GM12878 (cell line): ENCODE data around the gene RBMS3. TPM values are rescaled to one million over a fixed set of nuclear protein-coding genes. Genes with fewer than 3 reads are reported as not detected.
A peak's percentile ranks its signal among the peaks of the same experiment; 100 is the strongest.

Source experiments
- ATAC-seq: fragments of 200-7000 bp; cut with Tn5 transposase; 3 replicates; pipeline ENCODE4 v1.9.1; 2020; ENCODE audit warnings: mild to moderate bottlenecking, moderate library complexity
- BruUV-seq: library from RNA; stranded (reverse); fragments of 400-500 nt; replicated peaks from 2 replicates; lab custom pipeline; 2021; lab: Mats Ljungman, UMichigan
- CTCF ChIA-PET: fragments of 300-600 bp; sonication (Branson Sonifier 250); formaldehyde crosslinking; extraction: SDS; loops from one replicate; lab custom pipeline; 2021; ENCODE audit warnings: inconsistent platforms; lab: Yijun Ruan, JAX
- POLR2A ChIA-PET: fragments of 350-600 bp; formaldehyde crosslinking; extraction: SDS; loops from one replicate; lab custom pipeline; 2021; ENCODE audit warnings: inconsistent platforms; lab: Charles Lee
- RAD21 ChIA-PET: fragments of 300-600 bp; sonication (Branson Sonifier 250); formaldehyde crosslinking; loops from one replicate; lab custom pipeline; 2023; ENCODE audit warnings: antibody characterized with exemption; ENCODE audit not compliant: unreplicated experiment; lab: Charles Lee
- SMC1A ChIA-PET: fragments of 300-600 bp; sonication (Branson Sonifier 250); formaldehyde crosslinking; loops from one replicate; lab custom pipeline; 2023; ENCODE audit not compliant: unreplicated experiment, uncharacterized antibody; lab: Charles Lee
- DNase-seq: peaks from one replicate; pipeline ENCODE4 v3.0.0-alpha.2; 2011; ENCODE audit warnings: low read depth, low spot score
- FAIRE-seq: peaks from 3 replicates; lab custom pipeline; 2011; peaks lifted over from hg19 to GRCh38; lab: Jason Lieb, UNC
- H2AFZ ChIP-seq: 2 replicates; pipeline ENCODE4 v1.6.0; 2011; ENCODE audit warnings: low read depth, low read length, control low read depth; ENCODE audit not compliant: control insufficient read depth
- H3K27ac ChIP-seq: 2 replicates; pipeline ENCODE4 v1.5.1; 2011; ENCODE audit warnings: control low read depth; ENCODE audit not compliant: control insufficient read depth, insufficient read depth
- H3K27me3 ChIP-seq, 2 experiments: replicated peaks in 1 of 2; 2 replicates each; pipeline versions ENCODE4 v1.6.0 to v1.6.1; 2011; ENCODE audit warnings: low read length in 1 of 2; ENCODE audit not compliant: control insufficient read depth in 2 of 2, insufficient read depth in 2 of 2
- H3K36me3 ChIP-seq, 2 experiments: 2 replicates each; pipeline ENCODE4 v1.5.1; 2011; ENCODE audit warnings: low read length in 1 of 2; ENCODE audit not compliant: control insufficient read depth in 2 of 2, insufficient read depth in 2 of 2
- H3K4me1 ChIP-seq: 2 replicates; pipeline ENCODE4 v1.6.1; 2011; ENCODE audit warnings: mild to moderate bottlenecking, low read length, moderate library complexity, mixed read lengths; ENCODE audit not compliant: control insufficient read depth, insufficient read depth
- H3K4me2 ChIP-seq: 2 replicates; pipeline ENCODE4 v1.6.0; 2011; ENCODE audit warnings: control low read depth; ENCODE audit not compliant: control insufficient read depth, insufficient read depth
- H3K4me3 ChIP-seq: fragments of 200-600 bp; sonication (generic); 2 replicates; pipeline ENCODE4 v1.5.1; 2016
- H3K79me2 ChIP-seq: 2 replicates; pipeline ENCODE4 v1.6.0; 2011; ENCODE audit warnings: low read length; ENCODE audit not compliant: control insufficient read depth, insufficient read depth
- H3K9ac ChIP-seq: 2 replicates; pipeline ENCODE4 v1.8.0; 2011; ENCODE audit warnings: low read length, control low read depth, mixed read lengths; ENCODE audit not compliant: control insufficient read depth, insufficient read depth
- H3K9me3 ChIP-seq: replicated peaks from 3 replicates; pipeline ENCODE4 v1.5.1; 2011; ENCODE audit warnings: mild to moderate bottlenecking, low read length; ENCODE audit not compliant: control insufficient read depth, insufficient read depth
- H4K20me1 ChIP-seq: 2 replicates; pipeline ENCODE4 v1.6.0; 2011; ENCODE audit not compliant: control insufficient read depth, insufficient read depth
- EGR1 ChIP-seq, 2 experiments: IDR thresholded peaks; 1 replicate in 1 of 2; 2 replicates in 1 of 2; pipeline ENCODE4 v1.6.1; 2011 to 2012; ENCODE audit warnings: low read depth in 2 of 2, low read length in 2 of 2, borderline replicate concordance in 1 of 2, mild to moderate bottlenecking in 1 of 2, moderate library complexity in 1 of 2
- MEF2A ChIP-seq: IDR thresholded peaks from 2 replicates; pipeline ENCODE4 v1.6.1; 2011; ENCODE audit warnings: low read depth, mild to moderate bottlenecking, low read length, moderate library complexity; ENCODE audit not compliant: insufficient read depth
- SMARCA5 ChIP-seq: fragments of 450-650 bp; IDR thresholded peaks from 2 replicates; pipeline ENCODE4 v1.6.1; 2017; ENCODE audit warnings: mild to moderate bottlenecking
- TCF12 ChIP-seq: IDR thresholded peaks from 2 replicates; pipeline ENCODE4 v1.6.1; 2011; ENCODE audit warnings: low read depth, mild to moderate bottlenecking, low read length
- WGBS: methylation state at CpG from one replicate; pipeline ENCODE4 v1.1.6; 2016; ENCODE audit warnings: low lambda C conversion rate; ENCODE audit not compliant: insufficient replicate concordance, insufficient coverage; ENCODE audit errors: missing lambda C conversion rate; 5-methylcytosine and 5-hydroxymethylcytosine counted together
- in situ Hi-C: fragments of 300-500 bp; cut with MboI; formaldehyde crosslinking; loops from 9 replicates; pipeline ENCODE4 v1.14.3; 2018; ENCODE audit warnings: mixed read lengths
- intact Hi-C: fragments of 100-400 bp; cut with micrococcal nuclease; formaldehyde crosslinking; loops from one replicate; pipeline ENCODE4 v1.14.2; 2022; ENCODE audit not compliant: unreplicated experiment
- polyA plus RNA-seq, 11 experiments: library from polyadenylated mRNA; depleted of rRNA in 4 of 11; unstranded in 6 of 11; stranded (reverse) in 5 of 11; fragments of >200 nt; fragmentation: Nextera tagmentation in 4 of 11; fragmentation: Illumina TruSeq in 1 of 11; extraction: Ambion mirVana in 4 of 11; extraction: Trizol in 1 of 11; gene quantifications; 1 replicate in 1 of 11; 2 replicates in 10 of 11; pipeline versions ENCODE4 v1.2.1 to v1.2.3, GENCODE V29; 2011 to 2016; ENCODE audit warnings: inconsistent platforms in 2 of 11, missing spikeins in 2 of 11, low read depth in 1 of 11
- total RNA-seq, 4 experiments: library from RNA; depleted of rRNA in 3 of 4; stranded (reverse); fragments of >200 nt in 3 of 4; fragmentation: Illumina TruSeq in 1 of 4; extraction: Trizol in 1 of 4; gene quantifications; 2 replicates each; pipeline versions ENCODE4 v1.2.1 to v1.2.3, GENCODE V29; 2013 to 2021
- TF ChIP-seq, protein P1 (sequence below): fragments of 450-650 bp; IDR thresholded peaks from 2 replicates; pipeline ENCODE4 v1.6.1; 2017; ENCODE audit warnings: mild to moderate bottlenecking
- TF ChIP-seq, protein P2 (sequence below): fragments of 450-650 bp; IDR thresholded peaks from 2 replicates; pipeline ENCODE4 v1.6.1; 2017; ENCODE audit warnings: low read depth, mild to moderate bottlenecking, moderate library complexity
- TF ChIP-seq, protein P3 (sequence below): fragments of 450-650 bp; formaldehyde crosslinking; IDR thresholded peaks from 2 replicates; pipeline ENCODE4 v1.5.0; 2022; ENCODE audit warnings: mild to moderate bottlenecking, missing genetic modification characterization
- TF ChIP-seq, protein P4 (sequence below): fragments of 450-650 bp; IDR thresholded peaks from 2 replicates; pipeline ENCODE4 v1.6.1; 2016; ENCODE audit warnings: mild to moderate bottlenecking, moderate library complexity, borderline replicate concordance

The RBMS3 gene
- total and polyA plus RNA-seq, 10 of the 15 experiments (the other 5 are each of a cell fraction or from before 2014, with no cell fraction given): 0.79 to 4.7 (median 3.1) TPM

DNA sequence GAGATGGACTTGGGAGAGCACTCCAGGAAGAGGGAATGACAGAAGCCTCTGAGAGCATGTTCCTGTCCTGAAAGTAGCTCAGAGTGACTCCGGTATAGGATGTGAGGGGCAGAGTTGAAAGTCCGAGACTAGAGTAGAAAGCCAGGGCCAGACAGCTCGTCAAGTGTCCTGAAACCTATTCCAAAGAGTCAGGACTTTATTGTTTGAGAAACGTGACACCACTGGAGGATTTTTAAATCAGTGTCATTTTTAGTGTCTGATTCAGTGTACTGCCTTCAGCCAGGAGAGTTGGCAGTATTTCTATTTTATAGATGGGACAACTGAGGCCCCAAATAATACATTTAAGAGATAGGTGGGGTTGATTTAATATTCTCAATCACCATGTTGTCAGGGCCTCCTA, 1.6 kb upstream of the RBMS3 start (continued):
- TF ChIP-seq, protein P1, sequence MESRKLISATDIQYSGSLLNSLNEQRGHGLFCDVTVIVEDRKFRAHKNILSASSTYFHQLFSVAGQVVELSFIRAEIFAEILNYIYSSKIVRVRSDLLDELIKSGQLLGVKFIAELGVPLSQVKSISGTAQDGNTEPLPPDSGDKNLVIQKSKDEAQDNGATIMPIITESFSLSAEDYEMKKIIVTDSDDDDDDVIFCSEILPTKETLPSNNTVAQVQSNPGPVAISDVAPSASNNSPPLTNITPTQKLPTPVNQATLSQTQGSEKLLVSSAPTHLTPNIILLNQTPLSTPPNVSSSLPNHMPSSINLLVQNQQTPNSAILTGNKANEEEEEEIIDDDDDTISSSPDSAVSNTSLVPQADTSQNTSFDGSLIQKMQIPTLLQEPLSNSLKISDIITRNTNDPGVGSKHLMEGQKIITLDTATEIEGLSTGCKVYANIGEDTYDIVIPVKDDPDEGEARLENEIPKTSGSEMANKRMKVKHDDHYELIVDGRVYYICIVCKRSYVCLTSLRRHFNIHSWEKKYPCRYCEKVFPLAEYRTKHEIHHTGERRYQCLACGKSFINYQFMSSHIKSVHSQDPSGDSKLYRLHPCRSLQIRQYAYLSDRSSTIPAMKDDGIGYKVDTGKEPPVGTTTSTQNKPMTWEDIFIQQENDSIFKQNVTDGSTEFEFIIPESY: no peak
- TF ChIP-seq, protein P2, sequence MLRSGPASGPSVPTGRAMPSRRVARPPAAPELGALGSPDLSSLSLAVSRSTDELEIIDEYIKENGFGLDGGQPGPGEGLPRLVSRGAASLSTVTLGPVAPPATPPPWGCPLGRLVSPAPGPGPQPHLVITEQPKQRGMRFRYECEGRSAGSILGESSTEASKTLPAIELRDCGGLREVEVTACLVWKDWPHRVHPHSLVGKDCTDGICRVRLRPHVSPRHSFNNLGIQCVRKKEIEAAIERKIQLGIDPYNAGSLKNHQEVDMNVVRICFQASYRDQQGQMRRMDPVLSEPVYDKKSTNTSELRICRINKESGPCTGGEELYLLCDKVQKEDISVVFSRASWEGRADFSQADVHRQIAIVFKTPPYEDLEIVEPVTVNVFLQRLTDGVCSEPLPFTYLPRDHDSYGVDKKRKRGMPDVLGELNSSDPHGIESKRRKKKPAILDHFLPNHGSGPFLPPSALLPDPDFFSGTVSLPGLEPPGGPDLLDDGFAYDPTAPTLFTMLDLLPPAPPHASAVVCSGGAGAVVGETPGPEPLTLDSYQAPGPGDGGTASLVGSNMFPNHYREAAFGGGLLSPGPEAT: no peak
- no peak for TF ChIP-seq SMARCA5

DNA sequence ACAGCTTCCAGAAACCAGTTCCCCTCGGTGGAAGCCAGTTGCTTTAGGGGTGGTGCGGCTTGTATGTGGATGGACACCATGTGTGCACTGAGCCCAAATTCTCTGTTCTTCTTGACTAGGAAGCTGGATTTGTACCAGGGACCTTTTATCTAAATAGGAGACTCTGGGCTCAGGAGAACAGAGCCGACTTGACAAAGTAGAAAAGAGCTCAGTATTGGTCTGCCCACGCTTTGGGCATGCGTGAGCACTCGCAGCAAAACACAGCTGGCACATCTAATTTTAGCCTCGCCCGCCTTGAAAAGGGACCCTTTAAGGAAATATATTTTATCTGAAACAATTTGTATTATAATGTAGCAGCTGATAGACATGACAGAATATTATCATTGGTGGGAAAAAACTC, 1.1 kb upstream of the RBMS3 start:
- CTCF ChIA-PET: interaction anchor here (0.9 to 1.6 kb wide), 6 partner anchors 8 to 485 kb away, joined by 3 to 4 read pairs (median 4); no protein-coding TSS in a partner anchor
- H3K9ac ChIP-seq: no peak overlapping the region
- intact Hi-C loops (loop anchor here (2.0 to 10.0 kb wide), 4 partner anchors 147 to 407 kb away; no protein-coding TSS in a partner anchor), in situ Hi-C loops (no loop called here)
- peaks cover 10% of the 10 kb centered on the region for H3K79me2 ChIP-seq
- no peak overlapping the region for H2AFZ ChIP-seq
- BruUV-seq: no TSS peak
- no peak for DNase-seq
- no peaks in the 10 kb centered on the region for H4K20me1 ChIP-seq
- H3K36me3 ChIP-seq: no peaks in the 10 kb centered on the region
- H3K27me3 ChIP-seq: no peaks in the 10 kb centered on the region
- RAD21 ChIA-PET: interaction anchor here (1.4 to 3.0 kb wide), 4 partner anchors 44 to 152 kb away, joined by 4 to 17 read pairs (median 8); no protein-coding TSS in a partner anchor
- POLR2A ChIA-PET: no interaction called here
- no peak overlapping the region for H3K4me3 ChIP-seq
- no peak overlapping the region for H3K4me2 ChIP-seq
- H3K4me1 ChIP-seq: peaks cover 4% of the 10 kb centered on the region
- SMC1A ChIA-PET: interaction anchor here (0.6 to 3.7 kb wide), 15 partner anchors 8 to 596 kb away, joined by 3 to 23 read pairs (median 4); no protein-coding TSS in a partner anchor
- ATAC-seq: no peak
- TF ChIP-seq, protein P3, sequence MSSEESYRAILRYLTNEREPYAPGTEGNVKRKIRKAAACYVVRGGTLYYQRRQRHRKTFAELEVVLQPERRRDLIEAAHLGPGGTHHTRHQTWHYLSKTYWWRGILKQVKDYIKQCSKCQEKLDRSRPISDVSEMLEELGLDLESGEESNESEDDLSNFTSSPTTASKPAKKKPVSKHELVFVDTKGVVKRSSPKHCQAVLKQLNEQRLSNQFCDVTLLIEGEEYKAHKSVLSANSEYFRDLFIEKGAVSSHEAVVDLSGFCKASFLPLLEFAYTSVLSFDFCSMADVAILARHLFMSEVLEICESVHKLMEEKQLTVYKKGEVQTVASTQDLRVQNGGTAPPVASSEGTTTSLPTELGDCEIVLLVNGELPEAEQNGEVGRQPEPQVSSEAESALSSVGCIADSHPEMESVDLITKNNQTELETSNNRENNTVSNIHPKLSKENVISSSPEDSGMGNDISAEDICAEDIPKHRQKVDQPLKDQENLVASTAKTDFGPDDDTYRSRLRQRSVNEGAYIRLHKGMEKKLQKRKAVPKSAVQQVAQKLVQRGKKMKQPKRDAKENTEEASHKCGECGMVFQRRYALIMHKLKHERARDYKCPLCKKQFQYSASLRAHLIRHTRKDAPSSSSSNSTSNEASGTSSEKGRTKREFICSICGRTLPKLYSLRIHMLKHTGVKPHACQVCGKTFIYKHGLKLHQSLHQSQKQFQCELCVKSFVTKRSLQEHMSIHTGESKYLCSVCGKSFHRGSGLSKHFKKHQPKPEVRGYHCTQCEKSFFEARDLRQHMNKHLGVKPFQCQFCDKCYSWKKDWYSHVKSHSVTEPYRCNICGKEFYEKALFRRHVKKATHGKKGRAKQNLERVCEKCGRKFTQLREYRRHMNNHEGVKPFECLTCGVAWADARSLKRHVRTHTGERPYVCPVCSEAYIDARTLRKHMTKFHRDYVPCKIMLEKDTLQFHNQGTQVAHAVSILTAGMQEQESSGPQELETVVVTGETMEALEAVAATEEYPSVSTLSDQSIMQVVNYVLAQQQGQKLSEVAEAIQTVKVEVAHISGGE: no peak
- TF ChIP-seq MEF2A (peak; percentile 70; the same call in 1 of the 2 replicates), EGR1 (IDR thresholded peaks at IDR 0.05; ENCODE audit: borderline replicate concordance in 1 of 2, low read depth in 2 of 2, low read length in 2 of 2) (peak in 1 of 2 experiments; percentile 31; a peak in 1 of 3 replicates), TCF12 (0 out of 2 replicates have a peak, but pooled peaks have one; percentile 27)
- TF ChIP-seq, protein P4, sequence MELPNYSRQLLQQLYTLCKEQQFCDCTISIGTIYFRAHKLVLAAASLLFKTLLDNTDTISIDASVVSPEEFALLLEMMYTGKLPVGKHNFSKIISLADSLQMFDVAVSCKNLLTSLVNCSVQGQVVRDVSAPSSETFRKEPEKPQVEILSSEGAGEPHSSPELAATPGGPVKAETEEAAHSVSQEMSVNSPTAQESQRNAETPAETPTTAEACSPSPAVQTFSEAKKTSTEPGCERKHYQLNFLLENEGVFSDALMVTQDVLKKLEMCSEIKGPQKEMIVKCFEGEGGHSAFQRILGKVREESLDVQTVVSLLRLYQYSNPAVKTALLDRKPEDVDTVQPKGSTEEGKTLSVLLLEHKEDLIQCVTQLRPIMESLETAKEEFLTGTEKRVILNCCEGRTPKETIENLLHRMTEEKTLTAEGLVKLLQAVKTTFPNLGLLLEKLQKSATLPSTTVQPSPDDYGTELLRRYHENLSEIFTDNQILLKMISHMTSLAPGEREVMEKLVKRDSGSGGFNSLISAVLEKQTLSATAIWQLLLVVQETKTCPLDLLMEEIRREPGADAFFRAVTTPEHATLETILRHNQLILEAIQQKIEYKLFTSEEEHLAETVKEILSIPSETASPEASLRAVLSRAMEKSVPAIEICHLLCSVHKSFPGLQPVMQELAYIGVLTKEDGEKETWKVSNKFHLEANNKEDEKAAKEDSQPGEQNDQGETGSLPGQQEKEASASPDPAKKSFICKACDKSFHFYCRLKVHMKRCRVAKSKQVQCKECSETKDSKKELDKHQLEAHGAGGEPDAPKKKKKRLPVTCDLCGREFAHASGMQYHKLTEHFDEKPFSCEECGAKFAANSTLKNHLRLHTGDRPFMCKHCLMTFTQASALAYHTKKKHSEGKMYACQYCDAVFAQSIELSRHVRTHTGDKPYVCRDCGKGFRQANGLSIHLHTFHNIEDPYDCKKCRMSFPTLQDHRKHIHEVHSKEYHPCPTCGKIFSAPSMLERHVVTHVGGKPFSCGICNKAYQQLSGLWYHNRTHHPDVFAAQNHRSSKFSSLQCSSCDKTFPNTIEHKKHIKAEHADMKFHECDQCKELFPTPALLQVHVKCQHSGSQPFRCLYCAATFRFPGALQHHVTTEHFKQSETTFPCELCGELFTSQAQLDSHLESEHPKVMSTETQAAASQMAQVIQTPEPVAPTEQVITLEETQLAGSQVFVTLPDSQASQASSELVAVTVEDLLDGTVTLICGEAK: no peak
- no peak overlapping the region for H3K27ac ChIP-seq
- H3K9me3 ChIP-seq: no peaks in the 10 kb centered on the region
- WGBS: 29% methylated on average over 8 of the region's 8 CpGs
- FAIRE-seq: no peak
